NCI-H128 (cell line): ENCODE results near the gene PROSER2.

Experiments
- DNase-seq: peaks from one replicate; lab custom pipeline; 2025; ENCODE audit not compliant: unreplicated experiment; lab: John Stamatoyannopoulos, UW

The PROSER2 gene

GRCh38 chr10:11866199-11866925 lies 43.2 kb downstream of the PROSER2 start:
- no peak for DNase-seq

- no peak for DNase-seq
Measured at GRCh38 chr10:11869219-11869618, 46.1 kb downstream of the PROSER2 start.

DNA sequence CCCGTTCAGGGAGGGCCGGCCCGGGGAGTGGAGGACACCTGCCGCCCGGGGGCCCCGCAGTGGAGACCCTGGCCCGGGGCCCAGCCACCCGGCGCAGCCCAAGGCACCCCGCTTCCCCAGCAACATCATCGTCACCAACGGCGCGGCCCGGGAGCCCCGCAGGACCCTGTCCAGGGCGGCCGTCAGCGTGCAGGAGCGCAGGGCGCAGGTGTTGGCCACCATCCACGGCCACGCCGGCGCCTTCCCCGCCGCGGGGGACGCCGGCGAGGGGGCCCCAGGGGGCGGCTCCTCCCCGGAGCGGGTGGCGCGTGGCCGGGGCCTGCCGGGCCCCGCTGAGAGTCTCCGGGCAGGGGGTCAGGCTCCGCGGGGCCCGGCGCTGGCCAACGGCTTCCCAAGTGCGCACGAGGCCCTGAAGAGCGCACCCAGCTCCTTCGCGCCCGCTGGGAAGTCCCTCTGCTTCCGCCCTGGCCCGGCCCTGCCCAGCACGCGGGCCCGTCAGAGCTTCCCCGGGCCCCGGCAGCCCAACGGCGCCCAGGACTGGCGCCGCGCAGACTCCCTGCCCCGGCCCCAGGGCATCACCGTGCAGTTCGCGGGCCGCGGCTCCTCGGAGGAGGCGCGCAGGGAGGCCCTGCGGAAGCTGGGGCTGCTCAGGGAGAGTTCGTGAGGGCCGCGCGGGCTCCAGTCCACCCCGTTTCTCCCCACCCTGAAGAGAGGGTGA lies 46.7 kb downstream of the PROSER2 start:
- DNase-seq, result no peak

DNA sequence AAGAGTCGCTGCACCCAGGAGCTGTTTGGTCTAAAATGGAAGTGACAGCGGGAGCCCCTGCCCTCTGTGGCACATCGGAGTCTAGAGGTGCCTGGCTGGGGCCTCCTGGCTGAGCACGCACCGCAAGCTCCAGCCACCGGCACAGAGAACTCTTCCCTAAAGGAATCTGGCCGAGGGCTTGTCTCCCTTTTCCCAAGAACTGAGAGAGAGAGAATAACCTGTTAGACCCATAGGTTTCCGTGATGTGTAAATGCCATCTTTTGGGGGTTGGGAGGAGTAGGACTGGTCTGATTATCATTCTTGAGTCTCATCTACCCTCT lies 47.3 kb downstream of the PROSER2 start:
- no peak for DNase-seq

DNA sequence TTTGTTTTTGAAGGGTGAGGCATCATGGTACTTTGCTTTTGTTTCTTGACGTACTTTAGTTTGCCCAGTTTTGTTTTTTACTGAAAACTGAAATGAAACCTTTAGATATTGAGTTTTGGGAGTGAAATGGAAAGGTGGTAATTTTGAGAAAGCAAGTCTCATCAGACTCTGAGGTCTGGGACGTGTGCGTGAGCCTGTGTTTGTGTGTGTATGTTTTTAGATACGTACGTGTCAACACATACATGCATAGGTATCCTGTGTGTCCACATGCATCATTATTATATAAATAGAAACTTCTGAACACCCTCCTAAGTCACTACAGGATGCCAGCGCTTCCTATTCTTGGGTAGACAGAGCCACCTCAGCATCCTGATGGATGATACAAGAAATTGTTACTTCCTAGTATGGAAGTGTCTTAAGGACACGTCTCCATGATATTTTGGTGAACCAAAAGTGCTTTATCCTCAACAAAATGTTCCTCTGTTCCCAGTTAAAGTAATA lies 47.8 kb downstream of the PROSER2 start:
- DNase-seq, result no peak

DNA sequence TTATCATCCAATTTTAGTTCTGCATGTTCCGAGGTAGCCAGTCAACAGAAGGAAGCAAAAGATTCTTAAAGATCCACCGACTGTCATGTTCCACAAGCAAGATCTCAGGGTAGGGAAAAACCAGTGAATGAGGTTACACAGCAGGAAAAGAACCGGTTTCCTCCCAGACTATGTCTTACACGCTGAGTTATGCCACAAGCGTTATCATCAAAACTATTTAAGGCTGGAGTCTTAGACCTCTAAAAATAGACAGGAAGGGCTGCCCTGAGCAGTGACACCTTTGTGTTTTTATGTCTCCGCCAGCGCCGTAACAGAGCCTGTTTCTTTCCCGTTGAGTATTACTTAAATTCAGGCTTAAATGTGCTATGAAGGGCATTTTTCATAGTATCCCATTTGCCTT lies 48.3 kb downstream of the PROSER2 start:
- DNase-seq, result no peak

- DNase-seq, result no peak
Measured at GRCh38 chr10:11874568-11875493, 51.7 kb downstream of the PROSER2 start.

- DNase-seq, result no peak
Measured at GRCh38 chr10:11875494-11876281, 52.5 kb downstream of the PROSER2 start.

GRCh38 chr10:11876324-11876723 lies 53.2 kb downstream of the PROSER2 start:
- no peak for DNase-seq

DNA sequence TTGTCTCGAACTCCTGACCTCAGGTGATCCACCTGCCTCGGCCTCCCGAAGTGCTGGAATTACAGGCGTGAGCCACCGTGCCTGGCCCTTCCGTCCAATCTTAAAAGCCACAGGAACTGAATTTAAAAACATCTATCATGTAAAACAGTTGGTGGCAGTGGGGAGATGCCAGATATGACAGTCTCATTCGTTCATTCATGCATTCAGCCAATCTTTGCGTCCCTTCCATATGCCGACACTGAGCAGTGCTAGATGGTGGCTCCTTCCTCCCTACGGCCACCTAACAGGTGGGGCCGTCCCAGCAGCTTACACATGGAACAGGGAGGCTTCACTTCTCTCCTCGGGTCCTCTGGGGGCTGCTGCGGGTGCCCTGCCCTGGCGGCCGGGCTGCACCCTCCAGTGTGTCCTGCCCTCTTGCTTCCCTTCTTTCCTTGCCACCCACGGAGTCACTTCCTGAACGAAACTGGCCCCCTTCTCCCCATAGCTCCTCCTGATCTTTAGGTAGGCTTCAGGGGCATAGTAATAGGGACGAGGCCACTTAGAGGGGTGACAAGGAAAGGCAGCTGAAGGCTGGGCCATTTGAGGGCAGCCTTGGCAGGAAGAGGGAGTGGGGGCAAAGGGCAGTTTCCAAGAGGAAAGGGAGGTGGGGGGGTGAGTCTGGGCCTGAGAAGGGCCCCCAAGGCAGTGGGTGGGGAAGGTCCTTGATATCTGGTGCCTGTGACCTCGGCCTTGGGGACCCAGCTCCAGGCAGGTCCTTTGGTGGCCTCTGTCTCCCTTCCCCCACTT lies 53.8 kb downstream of the PROSER2 start:
- DNase-seq, result no peak

DNA sequence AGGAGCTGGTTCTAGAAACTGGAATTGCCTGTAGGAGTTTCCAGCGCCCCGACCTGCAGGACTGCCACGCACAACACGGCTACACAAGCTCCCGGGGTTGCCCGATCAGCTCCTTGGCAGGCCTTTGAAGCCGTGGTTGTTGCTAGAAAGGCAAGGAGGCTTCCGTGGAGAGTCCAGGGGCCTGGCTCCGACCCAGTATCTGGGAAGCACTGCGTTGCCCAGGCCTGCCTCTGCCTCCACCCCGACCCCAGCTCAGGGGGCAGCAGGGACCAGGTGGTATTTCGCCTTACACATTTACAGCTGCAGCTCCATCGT lies 54.4 kb downstream of the PROSER2 start:
- no peak for DNase-seq

- no peak for DNase-seq
Measured at GRCh38 chr10:11878776-11879175, 55.6 kb downstream of the PROSER2 start.

DNA sequence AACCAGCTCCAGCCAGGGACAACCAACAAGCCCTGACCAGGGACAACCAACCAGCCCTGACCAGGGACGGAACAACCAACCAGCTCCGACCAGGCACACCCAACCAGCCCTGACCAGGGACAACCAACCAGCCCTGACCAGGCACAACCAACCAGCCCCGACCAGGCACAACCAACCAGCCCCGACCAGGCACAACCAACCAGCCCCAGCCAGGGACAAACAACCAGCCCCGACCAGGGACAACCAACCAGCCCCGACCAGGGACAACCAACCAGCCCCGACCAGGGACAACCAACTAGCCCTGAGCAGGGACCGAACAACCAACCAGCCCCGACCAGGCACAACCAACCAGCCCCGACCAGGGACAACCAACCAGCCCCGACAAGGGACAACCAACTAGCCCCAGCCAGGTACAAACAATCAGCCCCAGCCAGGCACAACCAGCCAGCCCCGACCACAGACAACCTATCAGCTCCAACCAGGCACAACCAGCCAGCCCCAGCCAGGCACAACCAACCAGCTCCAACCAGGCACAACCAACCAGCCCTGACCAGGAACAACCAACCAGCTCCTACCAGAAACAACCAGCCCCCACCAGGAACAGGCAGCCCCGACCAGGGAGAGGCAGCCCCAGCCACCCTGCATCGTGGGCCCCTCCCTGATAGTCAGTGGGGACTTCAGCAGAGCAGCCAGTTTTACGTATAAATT lies 56.4 kb downstream of the PROSER2 start:
- DNase-seq, result no peak

DNA sequence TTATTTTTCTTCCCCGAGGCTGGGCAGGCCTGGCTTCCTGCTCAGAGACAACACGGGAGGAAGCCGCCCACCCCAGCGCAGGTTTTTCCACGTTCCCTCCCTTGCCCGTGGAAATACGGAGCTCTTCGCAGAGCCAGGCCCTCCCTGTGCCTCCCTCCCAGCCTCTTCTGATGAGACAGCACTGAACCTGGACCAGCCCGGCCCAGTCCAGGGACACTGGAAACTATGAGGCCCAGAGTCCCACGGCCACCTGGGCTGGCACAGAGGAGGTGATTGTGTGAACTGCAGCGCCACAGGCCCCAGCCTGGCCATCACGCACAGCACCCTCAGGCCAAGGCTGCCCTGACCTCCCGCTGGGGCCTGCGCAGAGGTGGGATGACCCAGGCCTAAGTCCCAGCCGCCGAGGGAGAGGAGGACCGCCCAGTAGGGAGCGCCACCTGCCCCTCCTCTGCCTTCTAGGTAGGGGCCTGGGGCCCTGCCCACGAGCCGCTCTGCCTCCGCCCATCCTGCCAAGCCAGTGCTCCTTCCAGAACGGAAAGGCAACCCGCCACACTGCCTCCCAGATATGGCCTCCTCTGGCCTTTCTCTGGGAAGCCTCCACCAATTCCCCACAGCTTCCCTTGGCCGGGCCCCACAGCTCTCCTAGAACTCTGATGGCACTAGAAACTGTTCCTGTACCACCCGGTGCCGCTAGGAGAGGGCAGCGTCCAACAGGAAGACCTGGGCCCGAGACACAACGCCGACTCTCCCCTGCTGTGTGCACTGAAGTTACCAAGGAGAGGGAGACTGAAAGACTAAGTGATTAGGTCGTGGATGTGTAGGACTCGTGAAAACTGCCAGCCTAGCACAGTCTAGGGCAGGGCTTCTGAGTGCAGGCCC lies 57.2 kb downstream of the PROSER2 start:
- DNase-seq, result no peak

DNA sequence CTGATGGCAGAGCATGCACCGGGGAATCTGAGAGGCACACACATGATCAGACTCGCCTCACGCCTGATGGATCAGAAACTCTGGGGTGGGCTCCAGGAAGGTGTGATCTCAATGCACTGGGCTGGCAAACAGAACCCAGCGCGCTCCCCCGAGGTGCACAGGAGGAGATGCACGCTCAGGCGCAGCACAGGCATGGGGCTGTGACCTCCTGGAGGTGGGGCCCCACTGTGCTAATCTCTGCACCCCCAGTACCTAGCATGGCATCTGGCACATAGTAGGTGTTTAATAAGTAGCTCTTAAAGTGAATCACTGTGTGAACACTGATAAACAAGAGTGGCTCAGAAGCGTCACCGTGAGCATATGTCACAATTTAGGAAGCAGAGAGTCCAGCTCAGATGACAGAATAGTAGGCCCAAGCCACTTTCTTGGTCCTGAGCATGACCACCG lies 57.9 kb downstream of the PROSER2 start:
- no peak for DNase-seq

- no peak for DNase-seq
Measured at GRCh38 chr10:11881477-11882417, 58.6 kb downstream of the PROSER2 start.

DNA sequence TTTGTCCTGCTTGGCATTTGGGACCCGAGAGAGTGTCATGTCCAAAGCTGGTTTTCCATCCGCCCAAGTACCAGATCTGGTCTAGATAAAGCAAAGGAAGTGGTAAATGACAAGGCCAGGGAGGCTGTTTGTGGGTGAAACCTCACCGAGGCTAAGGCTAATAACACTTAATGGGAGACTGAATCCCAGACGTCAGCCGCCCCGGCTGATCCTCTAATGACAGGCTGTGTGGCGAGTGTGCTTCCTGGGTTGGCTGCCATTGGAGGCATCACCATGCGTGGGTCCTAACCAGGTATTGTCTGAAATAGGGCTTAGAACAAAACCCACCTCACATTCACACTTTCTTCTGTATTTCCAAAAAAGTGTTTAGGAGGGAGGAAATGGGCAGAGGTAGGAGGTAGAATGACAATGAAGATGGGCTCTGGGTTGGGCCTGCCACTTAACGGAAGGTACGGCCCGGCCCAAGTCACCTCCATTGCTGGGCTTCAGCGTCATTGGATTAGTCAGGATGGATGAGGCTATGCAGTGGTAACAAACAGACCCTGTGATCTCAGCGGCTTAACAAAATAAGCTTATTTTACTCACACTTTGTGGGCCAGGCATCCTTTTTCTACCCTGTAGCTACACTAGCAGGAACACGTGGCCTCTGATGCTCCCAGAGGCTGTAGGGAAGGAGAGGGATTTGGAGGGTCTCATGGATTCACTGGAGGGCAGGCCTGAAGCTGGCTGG lies 59.7 kb downstream of the PROSER2 start:
- DNase-seq, result no peak
